ENCODE data around the gene FAM20A.

The FAM20A gene

DNA sequence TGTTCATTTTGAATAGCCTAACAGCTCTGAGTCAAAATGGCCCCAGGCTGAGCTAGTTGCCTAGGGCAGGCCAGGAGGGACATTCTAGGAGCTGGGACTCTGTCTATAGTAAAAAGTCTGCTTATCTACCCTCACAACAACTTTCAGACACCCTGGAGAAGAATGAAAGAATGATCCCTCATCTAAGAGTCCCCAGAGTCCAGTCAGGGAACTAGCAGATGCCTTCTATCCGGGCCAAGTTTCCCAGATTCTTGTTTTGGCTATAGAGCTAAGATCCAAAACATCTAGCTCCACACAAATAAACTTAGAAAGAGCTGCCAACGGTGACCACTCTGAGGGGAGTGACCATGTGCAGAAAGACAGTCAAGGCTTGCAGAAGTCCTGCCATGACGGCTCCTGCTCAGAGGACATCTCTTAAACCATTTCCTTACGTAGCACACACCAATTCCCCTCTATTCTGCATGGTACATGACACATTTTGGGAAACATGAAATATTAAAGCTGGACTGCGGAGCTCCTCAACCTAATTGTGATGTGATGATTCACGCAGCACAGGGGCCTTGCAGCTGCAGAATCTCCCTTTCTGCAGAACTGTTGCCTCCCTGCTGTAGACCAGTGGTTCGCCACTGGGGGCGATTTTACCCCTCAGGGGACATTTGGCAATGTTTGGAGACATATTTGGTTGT, 24.2 kb downstream of the FAM20A start:
- TF ChIP-seq CTCF (IDR thresholded peaks at IDR 0.05; ENCODE audit: low read depth, low read length, missing control alignments): no peak
- no peak for DNase-seq (ENCODE audit: low read depth)
- H3K4me3 ChIP-seq (ENCODE audit: low read depth, low read length): no peak overlapping the region

- no peak for DNase-seq (ENCODE audit: low read depth)
- H3K4me3 ChIP-seq (ENCODE audit: low read depth, low read length): no peak overlapping the region
- no peak for TF ChIP-seq CTCF (IDR thresholded peaks at IDR 0.05; ENCODE audit: low read depth, low read length, missing control alignments)
Measured at GRCh38 chr17:68576137-68576536, 25.0 kb downstream of the FAM20A start.

DNA sequence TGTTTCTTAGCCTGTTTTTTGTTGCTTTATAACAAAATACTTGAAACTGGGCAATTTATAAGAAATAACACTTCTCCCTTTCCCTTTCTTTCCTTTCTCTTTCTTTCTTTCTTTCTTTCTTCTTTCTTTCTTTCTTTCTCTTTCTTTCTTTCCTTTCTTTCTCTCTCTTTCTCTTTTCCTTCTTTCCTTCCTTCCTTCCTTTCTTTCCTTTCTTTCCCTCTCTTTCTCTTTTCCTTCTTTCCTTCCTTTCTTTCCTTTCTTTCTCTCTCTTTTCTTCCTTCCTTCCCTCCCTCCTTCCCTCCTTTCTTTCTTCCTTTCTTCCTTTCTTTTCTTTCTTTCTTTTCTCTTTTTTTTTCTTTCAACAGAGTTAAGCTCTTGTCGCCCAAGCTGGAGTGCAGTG, 27.8 kb downstream of the FAM20A start:
- no peak overlapping the region for H3K4me3 ChIP-seq (ENCODE audit: low read depth, low read length)
- no peak for TF ChIP-seq CTCF (IDR thresholded peaks at IDR 0.05; ENCODE audit: low read depth, low read length, missing control alignments)
- no peak for DNase-seq (ENCODE audit: low read depth)

DNA sequence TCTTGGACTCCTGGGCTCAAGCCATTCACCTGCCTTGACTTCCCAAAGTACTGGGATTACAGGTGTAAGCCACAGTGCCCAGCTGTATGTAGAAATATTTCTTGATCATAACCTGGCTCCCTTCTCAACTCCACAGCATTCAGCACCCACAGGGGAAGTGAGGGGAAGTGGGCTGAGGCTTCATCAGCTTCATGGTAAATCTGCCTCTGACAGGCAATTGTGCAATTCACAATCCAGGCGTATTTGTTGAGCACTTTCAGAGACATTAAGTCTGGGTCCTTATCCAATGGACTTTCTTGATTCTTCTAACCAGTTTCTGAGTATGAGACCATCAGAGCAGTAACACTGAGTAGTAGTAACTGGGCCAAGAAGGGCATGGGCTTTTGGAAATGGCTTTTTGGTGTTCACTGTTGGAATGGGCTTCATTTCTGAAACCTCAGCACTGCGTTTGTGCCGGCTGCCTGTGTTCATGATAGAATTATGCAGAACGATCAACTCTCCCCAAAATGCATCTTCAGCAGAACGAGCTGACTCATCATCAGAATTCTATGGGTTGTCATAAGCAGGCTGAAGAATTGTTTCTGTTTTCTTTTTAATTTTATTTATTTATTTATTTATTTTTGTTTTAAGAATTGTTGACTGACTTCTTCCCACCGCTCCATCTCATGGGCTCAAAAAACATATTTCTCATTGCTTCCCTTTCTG, 28.9 kb downstream of the FAM20A start:
- DNase-seq (ENCODE audit: low read depth): no peak
- no peak overlapping the region for H3K4me3 ChIP-seq (ENCODE audit: low read depth, low read length)
- TF ChIP-seq CTCF (IDR thresholded peaks at IDR 0.05; ENCODE audit: low read depth, low read length, missing control alignments): no peak

DNA sequence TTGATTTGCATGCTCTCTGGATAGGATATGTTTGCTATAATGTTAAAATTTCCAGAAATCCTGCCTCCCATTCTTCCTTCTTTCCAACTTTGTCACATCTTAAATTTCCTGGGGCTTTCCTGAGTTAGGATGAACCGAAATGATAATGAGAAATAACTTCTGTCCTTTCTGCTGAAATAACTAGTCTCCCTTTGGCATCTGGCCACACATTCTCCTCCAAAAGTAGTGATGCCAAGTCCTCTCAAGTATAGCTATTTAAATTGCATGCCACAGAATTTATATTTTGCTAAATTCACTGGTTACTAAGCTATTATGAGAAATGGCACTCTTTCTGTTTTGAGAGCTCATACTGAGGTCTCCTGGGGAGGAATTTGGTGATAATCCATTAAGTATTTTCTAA, 30.6 kb downstream of the FAM20A start:
- H3K4me3 ChIP-seq (ENCODE audit: low read depth, low read length): no peak overlapping the region
- no peak for TF ChIP-seq CTCF (IDR thresholded peaks at IDR 0.05; ENCODE audit: low read depth, low read length, missing control alignments)
- no peak for DNase-seq (ENCODE audit: low read depth)

GRCh38 chr17:68569346-68569745, 31.8 kb downstream of the FAM20A start:
- no peak for DNase-seq (ENCODE audit: low read depth)
- no peak overlapping the region for H3K4me3 ChIP-seq (ENCODE audit: low read depth, low read length)
- TF ChIP-seq CTCF (IDR thresholded peaks at IDR 0.05; ENCODE audit: low read depth, low read length, missing control alignments): no peak

DNA sequence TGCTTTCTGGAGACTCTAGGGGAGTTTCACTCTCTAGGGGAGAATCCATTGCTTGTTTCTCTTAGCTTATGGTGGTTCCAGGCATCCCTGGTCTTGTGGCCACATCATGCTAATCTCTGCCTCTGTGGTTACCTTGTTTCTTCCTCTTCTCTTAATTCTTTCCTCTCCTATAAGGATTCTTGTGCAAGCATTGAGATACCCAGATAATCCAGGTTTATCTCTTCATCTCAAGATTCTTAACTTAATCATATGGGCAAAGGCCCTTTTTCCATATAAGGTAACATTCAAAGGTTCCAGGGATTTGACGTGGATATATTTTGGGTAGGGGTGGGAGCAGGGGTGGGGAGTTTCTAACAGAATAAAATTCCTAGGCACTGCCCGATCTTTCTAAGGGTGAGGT, 32.6 kb downstream of the FAM20A start:
- H3K4me3 ChIP-seq (ENCODE audit: low read depth, low read length): no peak overlapping the region
- DNase-seq (ENCODE audit: low read depth): no peak
- no peak for TF ChIP-seq CTCF (IDR thresholded peaks at IDR 0.05; ENCODE audit: low read depth, low read length, missing control alignments)
